Measurements from ENCODE around the gene SLC16A4. TPM values are rescaled to one million over a fixed set of nuclear protein-coding genes. Genes with fewer than 3 reads are reported as not detected.

Gene SLC16A4
- total RNA-seq, 1 donor from 2014 or later = 2.3 TPM

DNA sequence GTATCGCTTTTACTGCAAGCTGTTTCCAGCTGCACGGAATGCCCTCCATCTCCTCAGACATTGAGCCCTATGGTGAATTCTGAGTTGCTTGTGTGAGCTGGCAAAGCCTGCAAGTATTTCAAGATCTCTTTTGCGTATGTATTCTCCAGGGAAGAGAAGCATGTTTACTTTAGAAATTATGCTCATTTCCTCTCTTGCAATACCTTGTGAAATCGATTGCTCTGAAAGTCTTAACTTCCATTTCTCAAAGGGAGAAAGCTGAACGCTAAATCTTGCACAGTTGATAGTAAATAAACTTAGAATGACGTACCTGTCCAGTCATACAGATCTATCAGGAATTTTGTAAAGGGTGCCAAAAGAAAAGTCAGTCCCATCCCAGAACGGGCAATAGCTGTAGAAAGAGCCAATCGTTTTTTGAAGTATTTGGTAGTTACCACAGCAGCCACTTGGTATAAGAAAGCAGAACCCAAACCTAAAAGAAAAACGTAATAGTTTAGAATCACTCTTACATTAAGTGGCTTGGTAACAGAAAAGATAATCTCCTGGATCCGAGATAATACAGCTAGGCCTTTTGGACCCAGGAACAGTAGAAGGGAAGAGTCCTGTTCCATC is 10.0 kb downstream of the SLC16A4 start:
- intact Hi-C loops (cut with DNase I) = no loop called here
- DNase-seq (ENCODE audit: low spot score) = no peak

DNA sequence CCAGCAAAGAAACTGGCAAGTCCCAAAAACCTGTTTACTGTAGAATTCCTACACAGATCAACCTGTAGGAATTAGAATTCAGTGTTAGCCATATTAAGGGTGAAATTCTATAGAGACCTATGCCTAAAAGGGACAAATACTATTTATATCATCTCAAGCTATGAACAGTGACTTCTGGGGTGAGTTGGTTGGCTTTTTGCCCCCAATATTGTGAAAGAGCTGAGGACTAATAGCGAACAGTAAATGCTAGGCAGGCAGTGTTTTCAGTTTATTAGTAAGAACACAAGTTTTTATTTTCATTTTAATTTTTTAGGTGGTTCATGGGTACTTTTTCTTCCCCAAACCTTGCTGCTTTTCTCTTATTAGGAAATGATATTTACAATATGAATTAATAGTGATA is 15.3 kb downstream of the SLC16A4 start:
- intact Hi-C loops (cut with DNase I) = no loop called here
- no peak for DNase-seq (ENCODE audit: low spot score)

DNA sequence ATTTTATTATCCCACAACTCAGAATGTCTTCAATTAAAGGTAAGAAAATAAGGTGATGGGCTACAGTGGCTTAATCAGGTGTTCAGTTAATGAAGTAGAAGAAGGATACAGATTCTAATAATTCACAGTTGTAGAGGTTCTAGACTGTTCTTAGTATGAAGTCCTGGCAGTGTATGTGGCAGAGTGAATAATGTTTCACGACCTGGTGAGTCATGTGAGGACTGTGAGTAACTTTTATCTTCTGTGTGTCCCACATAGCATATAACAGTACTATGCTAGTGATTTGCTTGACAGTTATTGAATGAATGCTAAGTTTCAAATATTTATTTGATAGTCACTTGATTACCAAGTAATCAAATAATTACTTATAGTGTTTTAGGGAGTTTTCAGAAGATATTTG is 20.0 kb downstream of the SLC16A4 start:
- no peak for DNase-seq (ENCODE audit: low spot score)
- intact Hi-C loops (cut with DNase I) = no loop called here

DNA sequence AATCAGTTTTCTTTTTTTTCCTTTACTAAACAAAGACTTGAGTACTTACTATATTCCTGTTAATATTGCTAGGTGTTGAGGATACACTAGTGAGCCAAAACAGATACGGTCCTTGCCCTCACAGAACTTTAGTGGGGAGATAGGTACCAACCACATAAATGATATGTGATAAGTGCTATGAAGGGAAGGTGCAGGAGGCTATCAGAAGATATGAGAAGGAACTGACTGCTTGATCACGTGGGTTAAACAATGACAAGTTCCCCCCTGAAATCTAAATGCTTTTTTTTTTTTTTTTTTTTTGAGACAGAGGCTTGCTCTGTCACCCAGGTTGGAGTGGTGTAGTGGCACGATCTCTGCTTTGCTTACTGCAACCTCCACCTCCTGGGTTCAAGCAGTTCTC is 26.6 kb downstream of the SLC16A4 start:
- intact Hi-C loops (cut with DNase I) = no loop called here
- DNase-seq (ENCODE audit: low spot score) = no peak

DNA sequence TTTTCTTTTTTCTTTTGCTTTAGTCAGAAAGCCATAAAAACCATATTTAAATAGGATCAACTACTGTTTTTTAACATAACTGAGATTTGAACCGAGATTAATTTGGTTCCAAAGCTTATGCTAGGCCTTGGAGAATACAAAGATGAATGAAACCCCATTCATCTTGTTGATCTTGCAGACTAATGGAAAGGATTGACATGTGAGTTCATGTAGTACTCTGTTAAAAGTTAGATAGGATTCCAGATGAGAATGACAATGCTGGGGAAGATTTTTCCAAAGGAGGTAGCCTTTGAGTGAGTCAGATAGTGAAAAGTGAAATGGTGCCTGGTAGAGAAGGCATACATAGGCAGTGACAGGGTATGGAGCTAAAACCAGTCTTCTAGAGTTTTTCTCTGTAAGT is 29.0 kb downstream of the SLC16A4 start:
- DNase-seq (ENCODE audit: low spot score) = no peak
- intact Hi-C loops (cut with DNase I) = no loop called here

DNA sequence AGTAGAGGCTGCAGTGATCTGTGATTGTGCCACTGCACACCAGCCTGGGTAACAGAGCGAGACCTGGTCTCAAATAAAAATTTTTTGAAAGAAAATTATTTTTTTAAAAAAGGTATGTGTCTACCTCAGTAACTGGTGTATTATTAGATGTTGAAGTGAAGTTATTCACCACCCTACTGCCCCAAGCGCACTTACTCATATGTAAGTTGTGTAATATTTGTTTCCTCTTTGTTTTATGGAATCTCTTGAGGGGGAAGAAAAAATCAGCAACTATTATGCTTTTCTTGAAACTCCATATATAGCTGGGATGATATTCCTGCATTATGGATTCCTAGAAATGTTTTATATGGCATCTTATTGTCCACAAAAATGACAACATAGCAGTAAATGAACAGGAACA is 30.4 kb downstream of the SLC16A4 start:
- intact Hi-C loops (cut with DNase I) = no loop called here

DNA sequence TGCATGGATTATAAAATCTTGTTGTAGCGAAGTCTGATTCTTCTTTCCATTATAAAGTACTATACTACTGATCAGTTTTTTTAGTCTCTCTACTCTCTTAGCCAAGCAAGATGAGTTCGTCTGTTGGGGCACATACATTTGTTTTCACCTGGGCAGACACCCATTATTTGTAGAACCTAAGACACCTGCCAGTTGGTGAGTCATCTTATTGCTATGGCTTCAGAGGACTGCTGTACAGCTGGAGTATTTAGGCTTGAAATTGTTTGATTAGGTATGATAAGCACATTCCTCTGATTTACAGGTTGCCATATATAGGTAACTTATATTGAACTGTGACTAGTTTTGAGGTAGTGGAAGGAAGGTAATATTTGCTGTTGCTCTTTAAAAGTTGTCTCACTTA is 34.4 kb downstream of the SLC16A4 start:
- intact Hi-C loops (cut with DNase I) = no loop called here
- no peak for DNase-seq (ENCODE audit: low spot score)

More for the DNA sequence above, 30.4 kb downstream of the SLC16A4 start:
- DNase-seq (ENCODE audit: low spot score) = no peak

DNA sequence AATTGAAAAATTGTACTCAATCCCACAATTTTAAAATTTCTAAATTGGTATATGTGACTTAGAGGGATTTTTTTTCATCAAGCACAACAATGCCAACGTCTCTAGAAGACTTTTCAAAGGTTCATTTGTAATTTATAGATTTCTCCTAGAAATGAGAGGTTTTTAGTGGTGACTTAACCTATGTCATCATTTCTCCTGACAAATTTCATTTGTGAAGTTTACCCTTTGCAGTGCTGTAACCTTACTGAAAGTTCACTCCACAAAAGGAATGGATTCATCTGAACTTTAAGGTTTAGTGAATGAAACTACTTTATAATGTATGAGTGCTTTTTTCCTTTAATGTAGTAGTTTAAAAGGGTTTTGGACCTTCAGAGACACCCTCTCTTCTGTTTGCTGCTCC is 35.5 kb downstream of the SLC16A4 start:
- no peak for DNase-seq (ENCODE audit: low spot score)
- intact Hi-C loops (cut with DNase I) = no loop called here

DNA sequence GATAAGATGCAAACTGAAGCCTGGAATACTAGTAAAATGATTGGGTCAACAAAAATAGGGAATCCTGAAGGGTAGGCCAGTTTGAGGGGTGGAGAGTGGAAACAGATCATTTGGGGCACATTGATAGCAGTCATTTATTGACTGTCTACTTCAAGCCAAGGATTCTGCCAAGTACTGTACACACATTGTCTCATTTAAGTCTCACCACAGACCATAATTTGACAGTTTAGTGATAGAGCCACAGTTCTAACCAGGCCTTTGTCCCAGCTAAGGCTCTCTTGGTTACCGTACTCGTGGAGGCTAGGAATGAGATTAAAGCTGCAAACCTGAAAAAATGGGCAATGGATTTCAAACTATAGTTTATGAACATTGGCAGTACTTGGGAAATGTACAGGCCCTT is 40.5 kb downstream of the SLC16A4 start:
- DNase-seq (ENCODE audit: low spot score) = no peak
- intact Hi-C loops (cut with DNase I) = no loop called here

DNA sequence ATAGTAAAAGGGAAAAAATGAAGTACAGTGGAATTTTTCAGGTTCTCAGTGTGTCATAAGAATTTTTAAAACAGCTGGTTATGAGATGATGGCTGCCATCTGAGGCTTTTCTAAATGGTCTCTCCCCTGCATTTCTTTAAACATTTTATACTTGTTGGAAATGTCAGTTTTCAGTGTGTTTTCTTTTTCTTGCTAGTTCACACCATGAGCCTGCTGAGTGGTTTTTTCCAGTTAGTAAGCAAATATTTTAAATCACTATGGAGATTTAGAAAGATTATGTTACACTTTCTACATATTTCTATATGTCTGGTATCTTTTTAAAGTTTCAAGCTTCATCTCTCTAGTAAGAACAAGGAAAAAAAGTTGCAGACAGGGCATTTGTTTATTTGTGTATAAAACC is 42.1 kb downstream of the SLC16A4 start:
- intact Hi-C loops (cut with DNase I) = no loop called here

DNA sequence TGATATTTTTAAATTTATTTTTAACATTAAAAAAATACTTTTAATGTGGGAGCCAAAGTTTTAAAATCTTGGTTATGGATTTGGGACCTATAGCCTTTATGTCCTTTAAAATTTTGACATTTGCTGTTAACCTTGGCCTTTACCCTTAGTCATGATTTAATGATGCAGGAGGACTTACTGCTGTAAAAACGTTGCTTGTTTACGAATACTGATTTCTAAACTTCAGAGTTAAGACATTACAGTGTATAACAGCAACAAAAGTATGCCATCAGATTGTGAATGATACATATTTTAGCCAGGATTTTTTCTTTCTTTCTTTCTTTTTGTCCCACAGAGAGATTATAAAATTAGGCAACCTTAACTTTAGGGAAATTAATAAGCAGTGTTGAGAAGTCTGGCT is 42.8 kb downstream of the SLC16A4 start:
- DNase-seq (ENCODE audit: low spot score) = no peak
- intact Hi-C loops (cut with DNase I) = no loop called here

More for the DNA sequence above, 42.1 kb downstream of the SLC16A4 start:
- no peak for DNase-seq (ENCODE audit: low spot score)

DNA sequence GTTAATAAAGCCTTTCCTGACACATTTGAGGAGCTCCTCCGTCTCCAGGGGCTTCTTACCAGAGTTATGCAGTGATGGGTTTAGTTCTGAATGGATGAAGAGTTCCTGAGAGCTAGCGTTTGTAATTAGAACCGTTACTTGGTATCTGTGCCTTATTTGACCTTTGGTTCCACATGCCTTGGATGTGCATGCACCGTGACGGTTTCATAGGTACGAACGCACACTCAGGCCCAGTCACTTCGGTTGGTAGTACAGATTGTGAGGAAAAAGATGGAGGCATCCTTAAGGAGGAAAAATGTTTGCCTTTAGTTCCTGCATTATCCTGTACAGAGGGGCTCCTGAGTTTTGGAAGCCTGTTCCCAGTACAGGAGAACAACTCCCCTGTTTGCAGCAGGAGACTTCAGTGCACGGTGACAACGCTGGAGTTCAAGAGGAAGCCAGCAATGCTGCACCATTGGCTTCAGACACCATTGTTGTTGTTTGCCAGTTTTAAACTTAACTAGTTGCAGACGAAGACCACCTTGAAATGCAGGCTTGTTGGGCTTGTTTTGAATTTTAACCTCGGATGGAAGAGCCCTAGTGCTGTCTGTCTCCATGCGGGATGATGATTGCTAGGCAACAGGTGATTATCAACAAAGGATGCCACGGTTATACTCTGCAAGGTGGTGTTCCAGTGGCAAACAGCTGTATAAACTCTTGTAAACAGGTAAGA is 43.5 kb downstream of the SLC16A4 start:
- no peak for DNase-seq (ENCODE audit: low spot score)
- intact Hi-C loops (cut with DNase I) = no loop called here

DNA sequence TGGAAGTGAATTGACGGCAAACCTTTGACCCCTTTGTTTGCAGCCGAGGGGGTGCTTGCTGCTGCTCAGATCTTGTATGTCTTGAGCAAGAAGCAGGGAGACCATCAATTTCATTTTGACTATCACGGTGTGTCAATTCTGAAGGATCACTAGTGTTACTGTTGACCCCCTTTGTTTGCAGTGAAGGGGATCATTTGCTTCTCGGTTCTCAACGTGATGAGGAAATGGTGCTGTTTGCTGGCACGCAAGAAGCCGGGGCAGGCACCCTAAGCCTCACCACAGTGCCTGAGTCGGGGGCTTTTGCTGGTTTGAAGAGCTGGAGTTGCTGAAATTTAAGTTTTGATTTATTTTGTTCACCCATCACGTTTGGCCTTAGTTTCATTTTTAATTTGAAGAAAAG is 44.1 kb downstream of the SLC16A4 start:
- intact Hi-C loops (cut with DNase I) = no loop called here
- DNase-seq (ENCODE audit: low spot score) = no peak

DNA sequence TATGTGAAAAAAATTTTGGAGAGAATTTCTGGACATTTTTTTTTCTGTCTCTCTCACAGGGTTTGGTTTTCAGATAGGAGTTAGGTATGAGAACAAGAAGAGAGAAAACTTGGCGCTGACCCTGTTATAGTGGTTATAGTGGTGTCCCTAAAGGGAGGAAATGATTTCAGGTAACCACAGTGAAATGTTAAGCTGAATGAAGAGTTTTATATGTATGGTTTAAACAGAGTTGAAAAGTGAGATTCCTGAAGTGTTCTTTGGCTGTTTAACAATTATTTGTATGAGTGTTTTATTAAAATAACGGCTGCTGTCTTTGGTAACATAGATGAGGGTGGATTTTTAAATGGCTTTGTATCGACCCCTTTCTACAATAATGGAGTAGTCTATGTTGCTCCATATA is 45.3 kb downstream of the SLC16A4 start:
- no peak for DNase-seq (ENCODE audit: low spot score)
- intact Hi-C loops (cut with DNase I) = no loop called here

DNA sequence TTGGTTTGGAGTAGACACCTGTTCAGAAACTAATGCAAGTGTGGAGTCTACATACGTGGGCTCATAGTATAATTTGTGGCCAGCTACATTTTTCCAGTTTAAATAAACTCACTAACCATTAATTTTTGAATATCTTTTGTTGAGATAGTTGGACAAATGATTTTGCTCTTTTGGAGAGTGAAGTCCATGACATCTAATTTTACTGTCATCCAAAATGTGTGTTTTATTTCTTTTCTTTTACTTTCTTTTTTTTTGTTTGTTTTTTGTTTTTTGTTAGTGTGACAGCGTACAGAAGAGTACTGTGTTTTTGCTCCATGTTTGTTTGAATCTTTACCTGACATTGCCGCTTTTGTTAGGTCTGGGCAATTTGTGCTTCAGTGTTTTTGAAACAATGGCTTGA is 46.7 kb downstream of the SLC16A4 start:
- DNase-seq (ENCODE audit: low spot score) = no peak
- intact Hi-C loops (cut with DNase I) = no loop called here

DNA sequence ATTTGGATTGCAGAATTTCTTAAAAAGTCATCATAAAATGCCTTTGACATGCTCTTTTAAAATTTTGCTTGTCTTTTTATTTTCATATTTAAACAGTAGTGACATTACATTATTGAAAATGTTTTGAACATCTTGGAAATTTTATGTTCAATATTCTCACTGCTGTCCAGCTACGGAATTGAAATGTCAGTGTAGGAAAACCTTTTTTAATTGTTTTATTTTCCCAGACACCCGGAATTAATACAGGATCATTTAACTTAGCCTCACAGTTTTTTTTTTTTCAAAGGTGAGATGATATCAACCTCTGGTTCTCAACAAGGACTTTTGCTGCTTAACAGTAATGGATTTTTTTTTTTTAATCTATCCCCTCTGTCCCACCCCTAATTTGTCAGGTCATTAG is 47.6 kb downstream of the SLC16A4 start:
- intact Hi-C loops (cut with DNase I) = no loop called here
- no peak for DNase-seq (ENCODE audit: low spot score)

DNA sequence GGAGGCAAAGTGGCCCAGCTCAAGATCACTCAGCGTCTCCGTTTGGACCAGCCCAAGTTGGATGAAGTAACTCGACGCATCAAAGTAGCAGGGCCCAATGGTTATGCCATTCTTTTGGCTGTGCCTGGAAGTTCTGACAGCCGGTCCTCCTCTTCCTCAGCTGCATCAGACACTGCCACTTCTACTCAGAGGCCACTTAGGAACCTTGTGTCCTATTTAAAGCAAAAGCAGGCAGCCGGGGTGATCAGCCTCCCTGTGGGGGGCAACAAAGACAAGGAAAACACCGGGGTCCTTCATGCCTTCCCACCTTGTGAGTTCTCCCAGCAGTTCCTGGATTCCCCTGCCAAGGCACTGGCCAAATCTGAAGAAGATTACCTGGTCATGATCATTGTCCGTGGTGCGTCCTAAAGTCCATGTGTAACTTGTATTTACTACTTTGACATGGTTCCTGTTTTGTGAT is 48.9 kb downstream of the SLC16A4 start:
- intact Hi-C loops (cut with DNase I) = no loop called here
- no peak for DNase-seq (ENCODE audit: low spot score)

DNA sequence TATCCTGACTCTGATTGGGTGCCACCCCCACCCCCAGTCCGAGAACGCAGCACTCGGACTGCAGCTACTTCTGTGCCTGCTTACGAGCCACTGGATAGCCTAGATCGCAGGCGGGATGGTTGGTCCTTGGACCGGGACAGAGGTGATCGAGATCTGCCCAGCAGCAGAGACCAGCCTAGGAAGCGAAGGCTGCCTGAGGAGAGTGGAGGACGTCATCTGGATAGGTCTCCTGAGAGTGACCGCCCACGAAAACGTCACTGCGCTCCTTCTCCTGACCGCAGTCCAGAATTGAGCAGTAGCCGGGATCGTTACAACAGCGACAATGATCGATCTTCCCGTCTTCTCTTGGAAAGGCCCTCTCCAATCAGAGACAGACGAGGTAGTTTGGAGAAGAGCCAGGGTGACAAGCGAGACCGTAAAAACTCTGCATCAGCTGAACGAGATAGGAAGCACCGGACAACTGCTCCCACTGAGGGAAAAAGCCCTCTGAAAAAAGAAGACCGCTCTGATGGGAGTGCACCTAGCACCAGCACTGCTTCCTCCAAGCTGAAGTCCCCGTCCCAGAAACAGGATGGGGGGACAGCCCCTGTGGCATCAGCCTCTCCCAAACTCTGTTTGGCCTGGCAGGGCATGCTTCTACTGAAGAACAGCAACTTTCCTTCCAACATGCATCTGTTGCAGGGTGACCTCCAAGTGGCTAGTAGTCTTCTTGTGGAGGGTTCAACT is 49.5 kb downstream of the SLC16A4 start:
- intact Hi-C loops (cut with DNase I) = no loop called here
- no peak for DNase-seq (ENCODE audit: low spot score)

DNA sequence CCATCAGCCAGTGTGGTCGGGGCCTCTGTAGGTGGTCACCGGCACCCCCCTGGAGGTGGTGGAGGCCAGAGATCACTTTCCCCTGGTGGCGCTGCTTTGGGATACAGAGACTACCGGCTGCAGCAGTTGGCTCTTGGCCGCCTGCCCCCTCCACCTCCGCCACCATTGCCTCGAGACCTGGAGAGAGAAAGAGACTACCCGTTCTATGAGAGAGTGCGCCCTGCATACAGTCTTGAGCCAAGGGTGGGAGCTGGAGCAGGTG is 50.7 kb downstream of the SLC16A4 start:
- intact Hi-C loops (cut with DNase I) = no loop called here
- peak; percentile 77 for DNase-seq (ENCODE audit: low spot score)

DNA sequence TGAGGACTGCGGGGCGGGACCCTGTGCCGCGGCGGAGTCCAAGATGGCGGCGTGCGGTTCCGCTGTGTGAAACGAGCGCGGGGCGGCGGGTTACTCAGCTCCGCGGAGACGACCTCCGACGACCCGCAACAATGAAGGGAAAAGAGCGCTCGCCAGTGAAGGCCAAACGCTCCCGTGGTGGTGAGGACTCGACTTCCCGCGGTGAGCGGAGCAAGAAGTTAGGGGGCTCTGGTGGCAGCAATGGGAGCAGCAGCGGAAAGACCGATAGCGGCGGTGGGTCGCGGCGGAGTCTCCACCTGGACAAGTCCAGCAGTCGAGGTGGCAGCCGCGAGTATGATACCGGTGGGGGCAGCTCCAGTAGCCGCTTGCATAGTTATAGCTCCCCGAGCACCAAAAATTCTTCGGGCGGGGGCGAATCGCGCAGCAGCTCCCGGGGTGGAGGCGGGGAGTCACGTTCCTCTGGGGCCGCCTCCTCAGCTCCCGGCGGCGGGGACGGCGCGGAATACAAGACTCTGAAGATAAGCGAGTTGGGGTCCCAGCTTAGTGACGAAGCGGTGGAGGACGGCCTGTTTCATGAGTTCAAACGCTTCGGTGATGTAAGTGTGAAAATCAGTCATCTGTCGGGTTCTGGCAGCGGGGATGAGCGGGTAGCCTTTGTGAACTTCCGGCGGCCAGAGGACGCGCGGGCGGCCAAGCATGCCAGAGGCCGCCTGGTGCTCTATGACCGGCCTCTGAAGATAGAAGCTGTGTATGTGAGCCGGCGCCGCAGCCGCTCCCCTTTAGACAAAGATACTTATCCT is 51.2 kb downstream of the SLC16A4 start:
- intact Hi-C loops (cut with DNase I) = loop anchor here (2.0 kb wide), 1 partner anchor 67 kb away; the partner anchor contains the start of gene LAMTOR5
- DNase-seq (ENCODE audit: low spot score) = peak; percentile 81

Data from cardiac septum (tissue), 1 donor.